Activated T-helper 17 cell treated with anti-CD3 and anti-CD28 coated beads, Interleukin-2, amount 50 U/mL, for 72 hours (primary cell): Measurements from ENCODE around the gene LY9. TPM values are rescaled to one million over a fixed set of nuclear protein-coding genes. Genes with fewer than 3 reads are reported as not detected.
A peak's percentile ranks its signal among the peaks of the same experiment; 100 is the strongest.

Experiments
- ATAC-seq: fragments of 150-1000 bp; cut with Tn5 transposase; replicated peaks from 2 replicates; pipeline ENCODE4 v1.10.0; 2021; ENCODE audit warnings: mild to moderate bottlenecking, moderate library complexity
- H3K27ac Mint-ChIP-seq: one replicate; pipeline ENCODE4 v1.8.0; 2022; ENCODE audit warnings: mixed read lengths
- H3K27me3 Mint-ChIP-seq: one replicate; pipeline ENCODE4 v1.8.0; 2022; ENCODE audit warnings: mixed read lengths
- H3K36me3 Mint-ChIP-seq: one replicate; pipeline ENCODE4 v1.8.0; 2022; ENCODE audit warnings: low read depth, mild to moderate bottlenecking, mixed read lengths
- H3K4me1 Mint-ChIP-seq: one replicate; pipeline ENCODE4 v1.8.0; 2022; ENCODE audit warnings: mixed read lengths
- H3K4me3 Mint-ChIP-seq: one replicate; pipeline ENCODE4 v1.8.0; 2022; ENCODE audit warnings: mild to moderate bottlenecking, mixed read lengths
- H3K9me3 Mint-ChIP-seq: one replicate; pipeline ENCODE4 v1.8.0; 2022; ENCODE audit warnings: mixed read lengths
- total RNA-seq, 2 donors: library from RNA; stranded (reverse); gene quantifications; one replicate each; pipeline ENCODE4 v1.2.3, GENCODE V29; 2022

The LY9 gene
- total RNA-seq, 2 donors from 2014 or later = 1.9 to 3.2 TPM

DNA sequence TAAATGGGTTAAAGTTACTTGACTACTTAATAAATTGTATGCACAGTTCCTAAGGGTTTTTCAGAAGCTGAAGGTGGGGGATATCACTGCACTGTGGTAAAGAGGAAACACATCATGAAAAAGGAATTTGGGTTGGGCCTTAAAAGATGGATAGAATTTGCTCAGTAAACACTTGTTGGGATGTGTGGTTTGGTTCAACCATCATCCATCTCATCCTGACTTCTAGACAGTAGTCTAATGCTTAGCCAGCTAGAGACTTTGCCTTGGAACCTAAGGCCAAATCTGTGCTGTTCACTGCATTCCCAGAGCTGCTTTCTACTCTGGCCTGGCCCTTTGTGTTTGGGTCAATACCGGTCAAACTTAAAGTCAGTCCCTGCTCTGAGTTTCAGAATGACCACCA is 30.6 kb downstream of the LY9 start:
- no peaks in the 10 kb centered on the region for H3K9me3 Mint-ChIP-seq
- no peak for ATAC-seq
- H3K27me3 Mint-ChIP-seq = no peaks in the 10 kb centered on the region
- H3K4me3 Mint-ChIP-seq = no peak overlapping the region
- H3K36me3 Mint-ChIP-seq = peaks cover 25% of the 10 kb centered on the region
- no peaks in the 10 kb centered on the region for H3K4me1 Mint-ChIP-seq
- no peak overlapping the region for H3K27ac Mint-ChIP-seq

DNA sequence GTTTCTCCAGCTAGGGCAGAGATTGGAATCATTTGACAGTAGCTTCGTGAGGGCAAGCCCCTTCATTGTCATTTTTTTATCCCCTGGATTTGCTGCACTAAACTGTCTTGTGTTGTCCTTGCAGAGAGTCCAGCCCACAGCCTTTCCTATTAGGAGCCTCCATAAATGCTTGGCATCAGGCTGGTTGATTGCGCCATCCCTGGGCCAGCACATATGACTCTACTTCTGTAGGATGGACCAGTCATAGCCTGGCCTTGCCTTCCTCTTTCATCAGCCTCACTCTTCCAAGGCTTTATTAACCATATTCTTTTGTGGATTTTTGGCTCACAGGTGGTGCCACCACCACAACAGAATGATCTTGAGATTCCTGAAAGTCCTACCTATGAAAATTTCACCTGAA is 31.4 kb downstream of the LY9 start:
- Mint-ChIP-seq H3K4me1 (no peaks in the 10 kb centered on the region), H3K9me3 (no peaks in the 10 kb centered on the region), H3K36me3 (peaks cover 25% of the 10 kb centered on the region), H3K27ac (peak overlapping the region; percentile 29), H3K4me3 (no peak overlapping the region), H3K27me3 (no peaks in the 10 kb centered on the region)
- no peak for ATAC-seq

DNA sequence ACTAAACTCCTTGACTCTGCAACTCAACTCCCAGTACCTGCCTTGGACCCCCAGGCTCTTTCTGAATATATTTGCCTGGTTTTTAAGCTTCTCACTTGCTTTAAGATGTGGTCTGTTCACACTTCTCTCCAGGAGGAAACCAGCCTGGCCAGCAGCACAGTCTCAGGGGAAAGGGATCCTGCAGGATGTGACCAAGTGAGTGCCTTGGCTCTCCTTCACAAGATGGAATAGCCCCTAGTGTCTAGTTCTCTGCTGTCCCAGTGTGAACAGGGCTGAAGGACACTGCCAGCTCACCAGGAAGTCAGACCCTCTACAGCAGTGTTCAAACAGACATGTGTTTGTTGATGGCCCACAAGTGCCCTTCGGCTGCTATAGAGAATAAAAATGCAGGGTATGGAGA is 33.8 kb downstream of the LY9 start:
- Mint-ChIP-seq H3K4me3 (no peak overlapping the region), H3K9me3 (no peaks in the 10 kb centered on the region), H3K36me3 (peaks cover 25% of the 10 kb centered on the region), H3K4me1 (peaks cover 1% of the 10 kb centered on the region), H3K27me3 (no peaks in the 10 kb centered on the region), H3K27ac (peak overlapping the region; percentile 45)
- no peak for ATAC-seq

DNA sequence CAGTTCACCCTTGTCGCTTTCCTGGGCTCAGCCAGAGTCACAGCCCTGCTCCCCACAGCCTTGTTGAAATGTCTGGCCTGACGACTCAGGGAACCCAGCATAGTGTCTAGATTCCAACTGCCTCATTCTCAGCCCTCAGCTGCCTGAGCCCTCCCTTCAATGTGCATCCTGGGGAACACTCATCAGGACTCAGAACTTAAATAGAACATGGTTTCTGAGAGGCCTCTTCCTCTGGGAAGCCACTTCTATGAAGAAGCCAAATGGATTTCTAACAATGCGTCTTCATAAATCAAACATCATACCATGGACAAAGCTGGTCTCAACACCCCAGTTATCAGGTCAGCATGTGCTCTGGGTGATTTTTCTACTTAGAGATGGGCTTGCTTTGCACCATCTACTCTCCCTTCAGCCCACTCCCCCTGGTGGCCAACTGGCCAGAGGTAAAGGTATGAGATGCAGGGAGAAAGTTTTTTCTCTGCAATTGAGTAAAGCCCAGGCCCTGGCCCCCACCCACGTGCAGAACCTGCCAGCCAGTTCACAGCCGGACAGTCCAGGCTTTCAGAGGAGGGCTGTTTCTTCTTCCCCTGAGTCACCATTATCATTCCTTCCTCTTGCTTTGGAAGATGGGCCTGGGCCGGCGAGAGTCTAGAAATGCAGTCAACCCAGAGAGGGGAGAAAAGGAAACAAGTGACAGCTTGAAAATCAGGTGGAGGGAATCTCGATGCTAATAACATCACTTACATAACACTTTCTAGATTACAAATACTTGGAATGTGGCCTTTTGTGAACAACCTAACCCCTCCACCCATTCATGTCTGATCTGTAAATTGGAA is 34.6 kb downstream of the LY9 start:
- Mint-ChIP-seq H3K9me3 (no peaks in the 10 kb centered on the region), H3K4me1 (peaks cover 5% of the 10 kb centered on the region), H3K36me3 (peaks cover 25% of the 10 kb centered on the region), H3K27ac (peak overlapping the region; percentile 45), H3K27me3 (no peaks in the 10 kb centered on the region), H3K4me3 (no peak overlapping the region)
- peak; percentile 80 for ATAC-seq

DNA sequence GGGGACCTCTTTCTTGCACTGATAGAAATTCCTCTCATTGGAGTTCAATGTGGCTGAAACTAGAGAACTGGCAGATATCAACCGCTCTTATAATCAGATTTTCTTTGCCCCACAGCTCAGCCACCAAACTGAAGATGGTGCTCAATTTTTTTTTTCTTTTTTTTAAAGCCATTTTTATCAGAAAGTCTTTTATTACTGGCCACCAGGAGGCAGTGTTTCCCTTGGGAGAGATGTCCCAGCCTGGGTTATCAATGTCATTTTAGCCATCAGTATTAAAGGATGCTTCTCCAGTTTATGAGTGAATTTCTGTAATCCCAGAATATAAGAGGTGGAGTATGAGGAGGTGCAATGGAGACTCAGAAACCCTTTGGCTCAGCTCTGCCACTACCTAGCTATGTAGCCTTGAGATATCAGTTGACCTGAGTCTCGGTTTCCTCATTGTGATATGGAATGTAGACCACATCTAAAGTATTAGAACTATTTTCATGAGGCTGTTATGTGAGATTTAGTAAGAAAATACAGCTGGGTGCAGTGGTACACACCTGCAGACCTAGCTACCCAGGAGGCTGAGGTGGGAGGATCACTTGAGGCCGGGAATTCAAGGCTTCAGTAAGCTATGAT is 39.1 kb downstream of the LY9 start:
- no peaks in the 10 kb centered on the region for H3K9me3 Mint-ChIP-seq
- no peak for ATAC-seq
- no peaks in the 10 kb centered on the region for H3K36me3 Mint-ChIP-seq
- H3K4me3 Mint-ChIP-seq = no peak overlapping the region
- H3K27me3 Mint-ChIP-seq = no peaks in the 10 kb centered on the region
- peaks cover 32% of the 10 kb centered on the region for H3K4me1 Mint-ChIP-seq
- peak overlapping the region; percentile 61 for H3K27ac Mint-ChIP-seq

DNA sequence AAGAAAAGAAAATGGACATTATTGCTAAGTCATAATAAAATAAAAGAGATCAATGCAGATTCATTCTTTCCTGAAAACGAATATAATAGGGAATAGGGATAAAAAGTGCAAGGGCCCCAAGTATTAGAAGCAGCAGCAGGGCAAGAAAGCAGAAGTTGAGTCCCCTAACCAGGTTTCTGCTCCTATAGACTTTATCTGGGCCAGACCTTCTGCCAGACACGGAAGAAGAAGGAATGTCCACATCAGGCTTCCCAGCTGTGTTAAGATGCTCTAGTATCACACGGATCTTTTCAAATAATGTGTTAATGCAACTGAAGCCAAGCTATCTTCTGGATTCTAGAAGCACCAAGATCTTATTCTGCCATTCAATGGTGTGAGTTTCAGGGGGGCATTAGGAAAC is 39.8 kb downstream of the LY9 start:
- Mint-ChIP-seq H3K4me1 (peaks cover 32% of the 10 kb centered on the region), H3K27ac (peak overlapping the region; percentile 97), H3K9me3 (no peaks in the 10 kb centered on the region), H3K27me3 (no peaks in the 10 kb centered on the region), H3K4me3 (peak overlapping the region; percentile 81), H3K36me3 (no peaks in the 10 kb centered on the region)
- no peak for ATAC-seq

DNA sequence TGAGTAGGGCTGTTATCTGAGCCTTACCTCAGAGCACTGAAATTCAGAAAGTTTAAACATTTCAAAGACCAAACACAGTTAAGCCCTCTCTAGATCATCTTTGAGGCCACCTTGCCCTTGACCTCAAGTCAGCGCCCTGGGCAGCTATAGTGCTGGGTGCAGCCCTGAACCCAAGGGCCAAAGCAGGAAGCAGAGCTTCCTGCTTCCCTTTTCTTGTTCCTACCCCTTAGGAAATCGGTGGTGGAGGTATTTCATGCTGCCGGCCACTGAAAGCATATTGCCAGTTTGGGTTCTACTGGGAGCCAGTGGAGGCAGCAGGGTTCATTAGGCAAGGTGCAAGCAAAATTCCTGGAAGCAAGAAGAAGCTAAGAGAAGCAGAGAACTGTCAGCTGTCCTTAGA is 40.6 kb downstream of the LY9 start:
- Mint-ChIP-seq H3K27me3 (no peaks in the 10 kb centered on the region), H3K27ac (peak overlapping the region; percentile 97), H3K36me3 (no peaks in the 10 kb centered on the region), H3K4me3 (peak overlapping the region; percentile 81), H3K4me1 (peaks cover 32% of the 10 kb centered on the region), H3K9me3 (no peaks in the 10 kb centered on the region)
- no peak for ATAC-seq

DNA sequence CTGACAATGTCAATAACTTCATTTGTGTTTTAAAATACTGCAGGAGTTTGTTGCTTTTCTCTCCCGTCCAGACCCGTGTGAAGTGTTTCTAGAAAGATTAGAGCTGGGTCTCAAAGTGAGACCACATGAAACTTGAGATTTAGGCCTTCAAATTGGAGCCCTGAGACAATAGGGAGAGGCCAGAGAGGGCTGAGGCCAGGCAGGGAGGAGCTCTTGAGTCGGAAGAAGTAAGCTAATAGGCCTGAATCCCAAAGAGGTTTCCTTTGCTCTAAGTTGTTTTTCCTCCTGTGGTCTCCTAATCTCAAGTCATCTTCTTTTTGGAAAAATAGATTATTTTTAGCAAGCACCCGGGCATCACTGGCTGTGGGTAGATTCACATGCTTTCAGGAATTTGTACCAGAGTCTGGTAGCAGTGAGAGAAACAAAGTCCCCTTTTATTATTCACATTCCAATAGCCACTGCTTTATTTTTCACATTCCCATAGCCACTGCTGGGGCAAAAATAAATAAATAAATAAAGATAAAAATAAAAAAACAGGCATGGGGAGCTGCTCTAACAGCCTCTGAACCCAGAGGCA is 41.1 kb downstream of the LY9 start:
- Mint-ChIP-seq H3K4me3 (peak overlapping the region; percentile 81), H3K27ac (peak overlapping the region; percentile 97), H3K4me1 (peaks cover 32% of the 10 kb centered on the region), H3K9me3 (no peaks in the 10 kb centered on the region), H3K36me3 (no peaks in the 10 kb centered on the region), H3K27me3 (no peaks in the 10 kb centered on the region)
- no peak for ATAC-seq

DNA sequence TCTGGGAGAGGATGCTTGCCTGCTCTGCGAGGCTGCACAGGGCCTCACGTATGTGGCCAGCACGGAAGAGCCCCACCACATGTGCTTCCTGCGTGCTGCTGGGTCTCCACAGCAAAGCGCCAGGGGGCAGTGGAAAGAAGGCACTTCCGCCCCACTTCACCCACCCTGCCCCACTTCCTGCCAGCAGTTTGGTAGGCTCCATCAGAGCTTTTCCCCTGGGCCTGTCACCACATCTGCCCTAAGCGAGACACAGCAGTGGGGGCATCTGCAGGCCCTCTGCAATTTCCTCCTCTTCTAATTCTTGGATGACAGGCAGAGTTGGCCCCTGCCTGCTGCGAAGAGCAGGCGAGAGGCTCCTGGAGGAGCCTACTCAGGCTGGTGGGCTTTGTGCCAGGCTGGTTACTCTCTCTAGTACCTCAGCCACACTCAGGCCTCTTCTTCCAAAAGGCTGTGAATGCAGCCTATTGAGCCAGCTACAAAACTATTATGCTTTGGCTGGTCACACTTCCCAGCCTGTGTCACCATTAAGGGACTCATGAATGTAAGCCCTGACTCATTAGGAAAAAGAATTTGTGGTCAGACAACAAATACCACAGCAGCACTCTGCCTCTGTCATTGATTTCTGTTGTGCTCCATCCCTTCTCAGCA is 41.7 kb downstream of the LY9 start:
- ATAC-seq = peak; percentile 96
- H3K36me3 Mint-ChIP-seq = no peaks in the 10 kb centered on the region
- peaks cover 32% of the 10 kb centered on the region for H3K4me1 Mint-ChIP-seq
- peak overlapping the region; percentile 81 for H3K4me3 Mint-ChIP-seq
- no peaks in the 10 kb centered on the region for H3K9me3 Mint-ChIP-seq
- H3K27ac Mint-ChIP-seq = peak overlapping the region; percentile 97
- H3K27me3 Mint-ChIP-seq = no peaks in the 10 kb centered on the region

DNA sequence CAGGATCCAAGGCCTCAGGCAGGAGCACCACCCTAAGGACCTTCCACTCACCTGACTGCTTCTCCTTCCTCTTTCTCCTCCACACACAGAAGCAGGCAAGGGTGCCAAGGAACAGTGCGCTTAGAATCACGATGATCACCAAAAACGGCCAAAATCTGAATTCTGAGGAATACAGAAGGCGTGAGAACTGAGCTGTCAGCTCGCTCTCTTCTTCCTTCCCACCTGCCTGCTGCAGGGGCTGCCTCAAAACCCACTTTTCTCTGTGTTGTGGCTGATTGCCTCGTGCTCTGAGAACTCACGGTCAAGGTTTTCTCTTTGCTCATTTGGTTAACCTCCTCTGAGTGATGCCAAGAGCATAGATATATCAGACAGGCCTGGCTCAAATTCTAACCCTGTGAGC is 42.9 kb downstream of the LY9 start:
- peaks cover 32% of the 10 kb centered on the region for H3K4me1 Mint-ChIP-seq
- no peak for ATAC-seq
- H3K4me3 Mint-ChIP-seq = peak overlapping the region; percentile 81
- H3K27me3 Mint-ChIP-seq = no peaks in the 10 kb centered on the region
- H3K36me3 Mint-ChIP-seq = no peaks in the 10 kb centered on the region
- H3K9me3 Mint-ChIP-seq = no peaks in the 10 kb centered on the region
- peak overlapping the region; percentile 35 for H3K27ac Mint-ChIP-seq

DNA sequence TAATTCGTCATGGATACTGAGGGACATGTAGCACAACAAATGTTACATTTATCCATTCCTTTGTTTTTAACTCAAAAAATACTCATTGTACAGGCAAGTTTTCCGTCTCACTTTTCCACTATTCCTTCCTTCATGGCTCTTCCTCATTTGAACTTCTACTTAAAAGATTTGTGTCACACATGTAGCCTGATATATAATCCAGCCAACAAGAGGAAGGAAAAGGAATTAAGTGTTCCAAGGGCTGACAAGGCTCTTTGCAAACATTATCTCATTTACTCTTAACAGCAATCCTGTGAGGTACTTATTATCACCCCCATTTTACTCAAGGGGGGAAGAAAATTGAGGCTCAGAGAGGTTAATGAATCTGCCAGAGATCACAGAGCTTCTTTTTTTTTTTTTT is 43.8 kb downstream of the LY9 start:
- Mint-ChIP-seq H3K4me1 (peaks cover 31% of the 10 kb centered on the region), H3K9me3 (no peaks in the 10 kb centered on the region), H3K27me3 (no peaks in the 10 kb centered on the region), H3K36me3 (no peaks in the 10 kb centered on the region), H3K4me3 (no peak overlapping the region), H3K27ac (no peak overlapping the region)
- ATAC-seq = no peak

DNA sequence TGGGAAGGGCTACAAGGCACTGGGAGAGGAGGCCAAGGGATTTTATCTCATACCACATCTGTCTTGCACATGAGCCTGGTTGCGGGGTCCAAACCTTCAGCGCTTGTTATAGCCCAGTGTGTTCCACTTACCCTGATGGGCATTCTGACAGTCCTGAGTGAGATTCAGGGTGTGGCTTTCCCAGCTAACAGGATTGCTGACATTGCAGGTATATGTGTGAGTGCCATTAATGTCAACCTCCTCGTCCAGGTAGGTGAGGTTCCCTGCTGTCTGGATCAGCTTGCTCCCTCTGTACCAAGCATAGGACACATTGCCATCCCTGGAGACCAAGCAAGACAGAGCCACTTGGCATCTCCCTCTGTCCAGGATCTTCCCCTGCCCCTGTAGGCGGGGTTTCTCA is 45.1 kb downstream of the LY9 start:
- no peak overlapping the region for H3K4me3 Mint-ChIP-seq
- H3K36me3 Mint-ChIP-seq = no peaks in the 10 kb centered on the region
- H3K27ac Mint-ChIP-seq = no peak overlapping the region
- H3K27me3 Mint-ChIP-seq = no peaks in the 10 kb centered on the region
- H3K9me3 Mint-ChIP-seq = no peaks in the 10 kb centered on the region
- ATAC-seq = no peak
- peaks cover 29% of the 10 kb centered on the region for H3K4me1 Mint-ChIP-seq

DNA sequence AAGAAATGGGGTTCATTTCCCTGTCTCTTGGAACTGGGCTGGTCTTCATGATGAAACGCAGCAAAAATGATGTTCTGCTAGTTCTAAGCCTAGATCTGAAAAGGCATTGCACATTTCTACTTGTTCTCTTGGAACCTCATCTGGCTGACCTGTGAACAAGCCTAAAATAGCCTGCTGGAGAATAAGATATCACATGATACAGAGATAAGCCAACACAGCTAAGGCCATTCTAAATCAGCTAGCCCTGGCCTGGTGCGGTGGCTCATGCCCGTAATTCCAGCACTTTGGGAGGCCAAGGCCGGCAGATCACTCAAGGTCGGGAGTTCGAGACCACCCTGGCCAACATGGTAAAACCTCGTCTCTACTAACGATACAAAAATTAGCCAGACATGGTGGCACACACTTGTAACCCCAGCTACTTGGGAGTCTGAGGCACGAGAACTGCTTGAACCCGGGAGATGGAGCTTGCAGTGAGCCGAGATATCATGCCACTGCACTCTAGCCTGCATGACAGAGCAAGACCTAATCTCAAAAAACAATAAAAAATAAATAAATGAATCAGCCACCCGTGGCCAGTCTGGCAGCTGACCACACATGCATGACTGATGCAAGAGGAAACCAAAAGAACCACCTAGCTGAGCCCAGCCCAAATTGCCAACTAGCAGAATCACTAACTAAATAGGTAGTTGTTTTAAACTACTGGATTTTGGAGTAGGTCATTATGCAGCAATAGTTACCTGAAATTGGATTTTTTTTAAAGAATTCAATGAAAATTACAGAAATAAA is 48.7 kb downstream of the LY9 start:
- no peaks in the 10 kb centered on the region for H3K27me3 Mint-ChIP-seq

DNA sequence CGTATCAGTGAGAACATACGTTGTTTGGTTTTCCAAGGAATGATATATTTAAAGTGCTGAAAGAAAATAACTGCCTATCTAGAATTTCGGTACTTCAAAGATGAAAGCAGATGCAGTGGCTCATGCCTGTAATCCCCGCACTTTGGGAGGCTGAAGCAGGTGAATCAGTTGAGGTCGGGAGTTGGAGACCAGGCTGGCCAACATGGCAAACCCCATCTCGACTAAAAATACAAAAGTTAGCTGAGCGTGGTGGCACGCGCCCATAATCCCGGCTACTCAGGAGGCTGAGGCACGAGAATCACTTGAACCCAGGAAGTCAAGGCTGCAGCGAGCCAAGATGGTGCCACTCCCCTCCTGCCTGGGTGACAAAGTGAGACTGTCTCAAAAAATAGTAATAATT is 50.3 kb downstream of the LY9 start:
- no peaks in the 10 kb centered on the region for H3K36me3 Mint-ChIP-seq
- ATAC-seq = no peak

More for the DNA sequence above, 48.7 kb downstream of the LY9 start:
- no peak overlapping the region for H3K4me3 Mint-ChIP-seq
- H3K27ac Mint-ChIP-seq = no peak overlapping the region
- H3K4me1 Mint-ChIP-seq = peaks cover 5% of the 10 kb centered on the region
- H3K36me3 Mint-ChIP-seq = no peaks in the 10 kb centered on the region
- no peaks in the 10 kb centered on the region for H3K9me3 Mint-ChIP-seq
- peak; percentile 35 for ATAC-seq

More for the DNA sequence above, 50.3 kb downstream of the LY9 start:
- Mint-ChIP-seq H3K27ac (no peak overlapping the region), H3K4me1 (peaks cover 5% of the 10 kb centered on the region), H3K27me3 (no peaks in the 10 kb centered on the region), H3K9me3 (no peaks in the 10 kb centered on the region), H3K4me3 (no peak overlapping the region)
